Breast epithelium (tissue), 3 donors: Measurements from ENCODE around the gene AFF4.
"Not testable (repeated sequence)": the region's sequence is repeated elsewhere in the genome, so short reads cannot be mapped to it uniquely, and the experiment has no call there.

Source experiments
- CTCF ChIP-seq, 3 donors: fragments of 450-650 bp; IDR thresholded peaks; one replicate each; pipeline ENCODE4 v1.5.1; 2016 to 2017; ENCODE audit warnings: antibody characterized with exemption in 3 of 3, mild to moderate bottlenecking in 3 of 3, moderate library complexity in 3 of 3
- POLR2A ChIP-seq: fragments of 450-650 bp; IDR thresholded peaks from one replicate; pipeline ENCODE4 v1.6.1; 2016; ENCODE audit warnings: antibody characterized with exemption, mild to moderate bottlenecking, moderate library complexity
- POLR2AphosphoS5 ChIP-seq, 3 donors: sonication (generic); formaldehyde crosslinking; IDR thresholded peaks; one replicate each; pipeline ENCODE4 v1.6.1; 2017; ENCODE audit warnings: antibody characterized with exemption in 3 of 3

GRCh38 chr5:132945315-132945714, 18.1 kb downstream of the AFF4 start:
- TF ChIP-seq CTCF (IDR thresholded peaks at IDR 0.05); POLR2AphosphoS5 (IDR thresholded peaks at IDR 0.05); POLR2A: not testable (repeated sequence)
